NCI-H1417 treated with DMSO at 0.1 percent for 48 hours (cell line): Measurements from ENCODE around the gene CCDC137.

Experiments used
- DNase-seq: peaks from one replicate; lab custom pipeline; 2025; lab: John Stamatoyannopoulos, UW

Gene CCDC137

DNA sequence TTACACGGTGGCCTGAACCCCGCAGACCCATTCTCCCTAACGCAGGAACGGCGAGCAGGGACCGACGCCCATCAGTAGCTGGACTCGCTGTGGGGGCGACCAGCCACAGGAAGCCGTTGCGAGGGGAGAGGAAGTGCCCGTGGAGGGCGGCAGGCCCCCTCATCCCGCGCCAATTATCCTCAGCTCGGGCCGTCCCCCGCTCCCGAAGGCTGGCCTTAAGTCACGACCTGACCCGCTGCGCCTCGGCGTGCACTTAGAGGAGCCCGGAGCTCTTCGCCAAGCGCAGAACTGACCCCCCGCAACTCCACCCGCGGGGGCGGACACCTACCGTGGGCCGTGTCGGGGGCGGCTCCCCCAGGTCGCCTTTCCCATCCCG lies 16.7 kb downstream of the CCDC137 start:
- no peak for DNase-seq

DNA sequence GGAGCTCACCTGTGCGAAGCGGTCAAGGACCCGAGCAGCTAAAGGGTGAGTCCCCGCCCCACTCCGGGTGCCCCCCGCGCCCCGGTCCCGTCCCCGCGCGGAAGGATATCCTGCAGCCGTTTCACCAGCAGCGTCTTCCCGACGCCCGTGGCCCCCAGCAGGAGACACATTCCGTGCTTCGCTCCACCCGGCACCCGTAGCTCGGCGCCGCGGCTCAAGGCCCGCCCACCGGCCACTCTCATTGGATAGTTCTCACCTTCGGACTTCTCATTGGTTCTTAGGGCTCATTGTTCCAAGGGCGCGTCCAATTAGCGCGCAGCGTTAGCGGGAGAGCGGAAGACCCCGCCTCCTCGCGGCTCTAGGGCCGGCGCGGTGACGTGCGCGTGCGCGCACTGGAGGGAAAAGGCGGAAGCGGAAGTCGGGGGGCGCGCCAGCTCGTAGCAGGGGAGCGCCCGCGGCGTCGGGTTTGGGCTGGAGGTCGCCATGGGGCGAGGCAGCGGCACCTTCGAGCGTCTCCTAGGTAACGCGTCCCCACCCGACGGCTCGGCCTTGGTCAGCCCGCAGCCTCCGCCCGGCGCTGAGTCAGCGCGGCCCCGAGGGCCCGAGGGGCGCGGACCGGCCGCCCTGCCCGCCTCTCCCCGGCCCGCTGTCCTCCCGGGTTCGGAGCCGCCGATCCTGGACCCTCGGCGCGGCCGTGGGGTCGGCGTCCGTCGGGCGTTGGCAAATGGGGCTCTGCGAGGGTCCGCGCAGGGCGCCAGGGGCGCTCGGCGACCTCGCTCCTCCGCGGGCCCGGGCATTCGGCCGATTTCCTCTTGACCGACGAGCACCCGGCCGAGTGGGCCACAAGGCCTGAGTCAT lies 17.3 kb downstream of the CCDC137 start, which contains the start of the genes ARL16 and HGS:
ARL16 (minus strand) TSS at position 214 of the 858 bp plus-strand sequence; CDS start at position 170, 44 bp downstream.
HGS (plus strand) TSS at position 428 of the 858 bp plus-strand sequence; CDS start at position 484, 56 bp downstream.
- peak; percentile 96 for DNase-seq

DNA sequence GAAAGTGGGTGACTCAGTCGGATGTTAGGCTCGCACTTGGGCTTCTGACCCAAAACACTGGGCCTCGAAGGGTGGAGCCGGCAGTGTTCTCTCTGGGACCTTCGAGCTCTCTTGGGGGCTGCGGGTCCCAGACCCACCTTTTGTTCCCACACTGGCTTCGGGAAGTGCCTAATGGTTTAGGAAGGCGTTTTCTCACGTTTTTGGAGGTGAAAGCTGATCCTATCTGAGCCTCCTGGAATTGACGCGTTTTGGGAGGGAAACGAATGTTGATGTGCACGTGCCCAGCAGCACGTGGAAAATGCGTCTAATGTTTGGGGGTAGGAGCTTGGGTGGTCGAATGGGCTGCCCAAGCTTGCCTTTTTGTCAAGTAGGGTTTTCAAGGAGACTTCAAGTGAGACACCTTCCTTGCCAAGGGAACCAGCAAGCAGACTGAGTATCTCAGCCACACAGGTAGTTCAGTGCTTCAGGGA lies 17.9 kb downstream of the CCDC137 start:
- no peak for DNase-seq

DNA sequence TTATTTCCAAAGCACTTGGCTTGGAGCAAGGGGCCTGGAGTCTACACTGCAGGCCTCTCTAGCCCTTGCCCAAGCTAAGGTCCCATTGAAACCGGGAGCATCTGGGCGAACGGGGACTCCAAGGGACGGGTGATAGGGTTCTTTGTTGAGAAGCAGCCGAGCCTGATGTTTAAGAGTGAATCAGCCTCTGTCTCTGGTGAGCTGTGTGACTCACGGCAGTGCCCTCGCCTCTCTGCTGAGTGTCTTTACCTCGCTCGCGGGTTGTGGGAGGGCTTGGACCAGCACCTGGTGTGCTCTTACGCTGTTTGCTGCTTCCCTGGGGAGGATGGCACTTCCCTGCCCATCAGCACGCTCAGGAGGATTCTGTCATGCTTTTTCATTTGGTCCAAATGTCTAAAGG lies 18.6 kb downstream of the CCDC137 start:
- no peak for DNase-seq

DNA sequence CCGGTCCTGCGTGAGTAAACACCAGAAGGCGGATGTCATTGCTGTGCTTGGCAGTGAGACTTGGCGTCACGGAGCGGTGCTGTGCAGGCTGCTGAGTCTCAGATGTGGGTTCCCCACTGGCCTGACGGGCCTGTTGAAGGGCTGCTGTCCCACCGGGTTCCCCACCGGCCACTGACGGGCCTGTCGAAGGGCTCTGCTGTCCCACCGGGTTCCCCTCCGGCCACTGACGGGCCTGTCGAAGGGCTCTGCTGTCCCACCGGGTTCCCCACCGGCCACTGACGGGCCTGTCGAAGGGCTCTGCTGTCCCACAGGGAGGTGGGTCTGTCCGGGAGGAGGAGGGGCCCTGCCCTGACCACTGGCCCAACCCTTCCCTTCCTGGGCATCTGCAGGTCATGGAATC lies 20.1 kb downstream of the CCDC137 start:
- DNase-seq = no peak

DNA sequence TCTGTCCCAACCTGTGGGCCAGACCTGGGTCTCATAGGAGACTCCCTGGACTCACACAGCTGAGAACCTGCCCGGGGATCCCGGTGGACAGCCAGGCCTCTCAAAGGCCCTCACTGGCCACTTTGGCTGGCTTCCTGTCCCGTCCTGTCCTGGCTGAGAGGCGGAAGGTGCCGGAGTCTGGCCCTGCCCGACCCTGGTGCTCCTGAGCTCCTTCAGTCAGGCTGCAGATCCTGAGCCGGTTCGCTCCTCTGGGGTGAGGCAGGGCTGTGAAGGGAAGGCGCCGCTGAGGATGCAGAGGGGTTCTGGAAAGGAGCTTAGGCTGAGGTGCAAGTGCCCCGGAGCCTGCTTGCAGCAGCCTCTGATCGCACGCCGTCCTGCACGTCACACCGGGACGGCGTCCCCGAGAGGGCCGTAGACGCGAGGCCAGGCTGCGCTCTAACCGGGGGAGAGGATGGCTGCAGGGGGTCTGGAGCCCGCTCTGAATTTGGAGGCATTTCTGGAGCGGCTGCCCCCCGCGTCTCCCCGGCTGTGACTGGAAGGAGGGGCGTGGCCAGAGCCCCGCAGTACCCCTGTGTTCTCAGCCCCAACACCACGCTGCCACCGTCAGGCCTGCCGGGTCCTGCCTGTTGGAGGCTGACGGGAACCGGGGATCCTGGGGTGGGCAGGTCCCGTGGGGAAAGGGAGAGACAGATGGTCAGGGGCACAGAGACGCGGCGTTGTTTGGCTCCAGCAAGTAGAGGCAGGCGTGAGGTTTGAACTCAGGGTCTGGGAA lies 21.4 kb downstream of the CCDC137 start:
- DNase-seq = no peak

DNA sequence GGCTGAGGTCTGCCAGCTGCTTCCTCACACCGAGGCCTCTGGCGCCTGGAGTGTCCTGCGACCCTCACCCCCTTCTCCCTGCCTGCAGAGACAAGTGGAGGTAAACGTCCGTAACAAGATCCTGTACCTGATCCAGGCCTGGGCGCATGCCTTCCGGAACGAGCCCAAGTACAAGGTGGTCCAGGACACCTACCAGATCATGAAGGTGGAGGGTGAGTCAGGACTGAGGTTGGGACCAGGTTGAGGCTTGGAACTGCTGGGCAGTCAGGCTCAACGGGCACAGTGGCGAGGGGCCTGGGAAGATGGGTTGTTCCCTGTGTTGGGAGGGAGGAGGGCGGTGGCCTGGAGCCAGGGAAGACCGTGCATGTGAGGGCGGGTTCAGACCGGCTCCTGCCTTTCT lies 22.1 kb downstream of the CCDC137 start:
- DNase-seq = no peak

DNA sequence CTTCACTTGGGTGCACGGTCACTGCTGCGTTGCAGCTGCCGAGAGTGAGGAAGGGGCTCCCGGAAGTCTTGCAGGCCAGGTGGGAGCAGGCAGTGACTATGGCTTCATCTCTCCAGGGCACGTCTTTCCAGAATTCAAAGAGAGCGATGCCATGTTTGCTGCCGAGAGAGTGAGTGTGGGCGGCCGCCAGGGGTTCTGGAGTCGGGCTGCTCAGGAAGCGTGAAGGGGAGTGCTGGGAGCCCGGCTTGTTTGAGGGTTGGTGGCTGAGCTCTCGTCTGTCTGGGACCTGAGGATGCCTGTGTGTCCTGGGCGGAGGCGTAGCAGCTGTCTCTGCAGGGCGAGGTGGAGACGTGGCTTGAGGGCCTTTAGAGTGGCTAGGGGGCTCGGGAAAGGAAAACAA lies 23.5 kb downstream of the CCDC137 start:
- no peak for DNase-seq

DNA sequence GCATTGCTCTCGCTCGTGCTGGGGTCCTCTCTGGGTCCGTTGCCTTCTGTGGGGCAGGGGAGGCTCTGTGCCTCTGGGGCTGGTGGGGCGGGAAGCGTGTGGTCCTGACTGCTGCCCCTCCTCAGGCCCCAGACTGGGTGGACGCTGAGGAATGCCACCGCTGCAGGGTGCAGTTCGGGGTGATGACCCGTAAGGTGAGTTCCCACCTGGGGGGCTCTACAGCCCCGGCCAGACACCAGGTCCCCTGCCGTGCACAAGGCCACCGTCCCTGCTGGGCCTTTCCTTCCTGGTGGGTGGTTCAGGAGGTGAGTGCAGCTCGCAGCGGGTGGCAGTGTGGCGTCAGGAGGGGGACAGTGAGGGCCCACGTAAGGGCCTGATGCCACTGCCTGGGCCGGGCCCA lies 24.0 kb downstream of the CCDC137 start:
- DNase-seq = no peak

DNA sequence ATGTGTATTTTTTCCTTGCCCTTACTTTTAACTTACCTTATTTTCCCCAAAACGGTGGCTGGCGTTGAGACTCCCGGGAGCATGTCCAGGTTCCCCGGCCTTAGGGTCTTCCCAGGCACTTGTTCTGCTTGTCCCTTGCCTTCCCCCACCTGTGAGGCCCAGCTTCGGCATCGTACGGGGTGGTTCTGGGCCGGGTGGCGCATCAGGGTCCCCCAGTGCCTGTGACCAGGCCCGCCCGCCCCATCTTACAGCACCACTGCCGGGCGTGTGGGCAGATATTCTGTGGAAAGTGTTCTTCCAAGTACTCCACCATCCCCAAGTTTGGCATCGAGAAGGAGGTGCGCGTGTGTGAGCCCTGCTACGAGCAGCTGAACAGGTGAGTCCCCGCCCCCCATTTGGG lies 24.7 kb downstream of the CCDC137 start:
- DNase-seq = no peak

DNA sequence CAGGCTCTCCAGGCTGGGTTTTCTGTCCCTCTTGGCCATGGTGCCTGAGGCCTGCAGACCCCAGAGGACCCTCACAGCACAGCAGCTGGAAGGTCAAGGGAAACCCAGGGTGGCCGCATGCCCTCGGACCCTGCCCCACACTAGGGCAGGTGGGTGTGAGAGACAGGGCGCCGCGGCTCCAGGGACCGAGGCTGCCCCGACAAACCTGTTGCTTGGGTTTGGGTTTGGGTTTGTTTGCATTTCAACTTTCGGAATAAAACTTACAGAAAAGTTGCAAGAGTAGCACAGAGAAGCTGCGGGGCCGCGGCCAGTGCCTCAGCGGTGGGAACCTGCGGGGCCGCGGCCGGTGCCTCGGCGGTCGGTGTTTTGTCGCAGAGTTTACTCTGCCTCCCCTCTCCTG lies 25.1 kb downstream of the CCDC137 start:
- no peak for DNase-seq

DNA sequence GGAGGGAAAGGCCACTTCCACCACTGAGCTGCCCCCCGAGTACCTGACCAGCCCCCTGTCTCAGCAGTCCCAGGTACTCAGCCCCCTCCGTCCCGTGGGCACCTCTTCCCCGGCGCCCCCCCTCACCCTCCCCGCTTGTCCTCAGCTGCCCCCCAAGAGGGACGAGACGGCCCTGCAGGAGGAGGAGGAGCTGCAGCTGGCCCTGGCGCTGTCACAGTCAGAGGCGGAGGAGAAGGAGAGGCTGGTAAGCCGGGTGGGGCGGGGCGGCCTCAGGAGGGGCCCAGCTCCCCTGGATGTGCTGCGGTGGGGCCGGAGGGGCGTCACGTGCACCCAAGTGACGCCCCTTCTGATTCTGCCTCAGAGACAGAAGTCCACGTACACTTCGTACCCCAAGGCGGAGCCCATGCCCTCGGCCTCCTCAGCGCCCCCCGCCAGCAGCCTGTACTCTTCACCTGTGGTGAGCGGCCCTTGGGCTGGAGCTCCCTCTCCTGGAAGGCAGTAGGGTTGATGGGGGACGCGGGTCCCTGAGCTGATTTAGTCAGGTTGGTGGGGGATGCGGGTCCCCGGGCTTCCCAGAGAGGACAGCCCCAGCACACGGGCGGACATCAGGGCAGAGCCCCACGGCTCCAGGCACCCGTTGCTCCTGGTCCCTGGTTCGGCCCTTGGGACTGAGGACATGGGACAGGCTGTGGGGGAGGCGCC lies 27.1 kb downstream of the CCDC137 start:
- no peak for DNase-seq

DNA sequence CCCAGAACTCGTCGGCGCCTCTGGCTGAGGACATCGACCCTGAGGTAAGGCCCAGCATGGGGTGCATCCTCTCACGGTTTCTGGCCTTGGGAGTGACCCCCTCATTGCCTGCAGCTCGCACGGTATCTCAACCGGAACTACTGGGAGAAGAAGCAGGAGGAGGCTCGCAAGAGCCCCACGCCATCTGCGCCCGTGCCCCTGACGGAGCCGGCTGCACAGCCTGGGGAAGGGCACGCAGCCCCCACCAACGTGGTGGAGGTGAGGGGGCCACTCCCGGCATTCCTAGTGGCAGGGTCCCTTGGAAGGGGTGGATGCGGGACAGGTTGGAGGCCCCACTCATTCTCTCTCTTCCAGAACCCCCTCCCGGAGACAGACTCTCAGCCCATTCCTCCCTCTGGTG lies 28.3 kb downstream of the CCDC137 start:
- DNase-seq = no peak

DNA sequence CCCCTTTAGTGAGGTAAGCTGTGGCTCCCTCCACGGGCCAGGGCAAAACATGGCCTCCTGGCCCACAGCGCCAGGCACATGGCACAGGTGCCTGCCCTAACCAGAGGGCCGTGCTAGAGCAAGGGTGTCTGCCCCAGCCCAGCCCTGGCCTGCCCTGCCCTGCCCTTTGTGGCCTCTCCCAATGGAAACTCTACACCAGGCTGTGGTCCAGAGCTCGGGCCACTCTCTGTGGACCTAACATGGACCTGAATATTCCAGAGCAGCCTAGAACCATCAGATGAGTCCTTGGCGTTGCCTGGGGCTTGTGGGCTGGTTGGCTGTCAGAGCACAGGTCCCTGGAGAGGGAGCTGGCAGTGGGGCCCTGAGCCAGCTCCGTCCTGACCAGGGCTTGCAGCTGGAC lies 28.7 kb downstream of the CCDC137 start:
- DNase-seq = no peak

DNA sequence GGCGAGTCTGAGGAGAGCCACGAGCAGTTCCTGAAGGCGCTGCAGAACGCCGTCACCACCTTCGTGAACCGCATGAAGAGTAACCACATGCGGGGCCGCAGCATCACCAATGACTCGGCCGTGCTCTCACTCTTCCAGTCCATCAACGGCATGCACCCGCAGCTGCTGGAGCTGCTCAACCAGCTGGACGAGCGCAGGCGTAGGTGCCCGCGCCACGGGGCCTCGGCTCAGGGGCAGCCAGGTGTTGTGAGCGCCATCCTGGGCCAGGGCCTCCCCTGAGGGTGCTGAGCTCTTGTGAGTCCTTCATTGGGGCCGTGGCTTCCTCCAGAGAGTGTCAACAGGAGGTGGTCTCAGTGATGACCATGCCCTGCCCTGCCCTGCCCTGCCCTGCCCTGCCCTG lies 29.3 kb downstream of the CCDC137 start:
- no peak for DNase-seq

DNA sequence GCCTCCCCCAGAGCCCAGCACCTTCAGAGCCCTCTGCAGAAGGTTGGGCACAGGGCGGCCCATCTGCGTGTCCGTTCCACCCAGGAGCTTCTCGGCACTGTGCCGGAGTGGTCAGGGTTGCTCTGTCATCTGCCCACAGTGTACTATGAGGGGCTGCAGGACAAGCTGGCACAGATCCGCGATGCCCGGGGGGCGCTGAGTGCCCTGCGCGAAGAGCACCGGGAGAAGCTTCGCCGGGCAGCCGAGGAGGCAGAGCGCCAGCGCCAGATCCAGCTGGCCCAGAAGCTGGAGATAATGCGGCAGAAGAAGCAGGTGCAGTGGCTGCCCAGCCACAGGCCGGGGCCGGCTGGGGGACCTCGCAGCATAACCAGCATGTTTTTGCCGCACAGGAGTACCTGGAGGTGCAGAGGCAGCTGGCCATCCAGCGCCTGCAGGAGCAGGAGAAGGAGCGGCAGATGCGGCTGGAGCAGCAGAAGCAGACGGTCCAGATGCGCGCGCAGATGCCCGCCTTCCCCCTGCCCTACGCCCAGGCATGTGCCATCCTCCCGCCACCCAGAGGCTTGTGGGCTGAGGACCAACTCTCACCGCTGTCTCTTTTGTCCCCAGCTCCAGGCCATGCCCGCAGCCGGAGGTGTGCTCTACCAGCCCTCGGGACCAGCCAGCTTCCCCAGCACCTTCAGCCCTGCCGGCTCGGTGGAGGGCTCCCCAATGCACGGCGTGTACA lies 29.8 kb downstream of the CCDC137 start:
- no peak for DNase-seq

DNA sequence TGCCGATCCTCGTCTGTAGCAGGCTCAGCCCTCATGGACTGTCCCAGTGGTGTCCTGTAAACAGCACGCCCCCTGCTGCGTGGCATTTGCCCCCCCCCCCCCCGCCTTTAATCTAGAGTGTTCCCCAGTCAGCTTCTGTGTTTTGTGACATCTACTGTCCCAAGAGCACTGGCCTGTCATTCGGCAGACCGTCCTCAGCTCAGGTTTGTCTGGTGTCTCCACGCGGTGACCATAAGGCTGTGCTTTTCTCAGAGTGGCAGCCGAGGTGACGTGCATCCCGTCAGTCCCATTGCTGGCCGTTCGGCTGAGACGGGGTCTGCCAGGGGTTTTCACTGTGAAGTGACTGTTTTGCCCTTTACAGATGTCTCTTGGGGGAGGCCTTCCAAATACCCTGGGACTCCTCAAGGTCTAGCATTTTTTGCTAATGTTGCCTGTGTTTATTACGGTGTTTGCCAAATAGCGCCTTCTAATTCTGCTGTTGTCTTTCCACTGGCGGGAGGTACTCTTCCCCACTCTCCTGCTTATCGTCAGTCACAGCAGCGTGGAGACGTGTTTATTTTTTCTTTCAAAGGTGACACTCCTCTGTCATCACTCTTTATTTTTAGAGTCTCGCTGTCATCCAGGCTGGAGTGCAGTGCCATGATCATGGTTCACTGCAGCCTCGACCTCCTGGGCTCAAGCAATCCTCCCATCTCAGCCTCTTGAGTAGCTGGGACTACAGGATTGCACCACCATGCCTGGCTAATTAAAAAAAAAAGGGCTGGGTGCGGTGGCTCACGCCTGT lies 30.9 kb downstream of the CCDC137 start:
- DNase-seq = no peak

DNA sequence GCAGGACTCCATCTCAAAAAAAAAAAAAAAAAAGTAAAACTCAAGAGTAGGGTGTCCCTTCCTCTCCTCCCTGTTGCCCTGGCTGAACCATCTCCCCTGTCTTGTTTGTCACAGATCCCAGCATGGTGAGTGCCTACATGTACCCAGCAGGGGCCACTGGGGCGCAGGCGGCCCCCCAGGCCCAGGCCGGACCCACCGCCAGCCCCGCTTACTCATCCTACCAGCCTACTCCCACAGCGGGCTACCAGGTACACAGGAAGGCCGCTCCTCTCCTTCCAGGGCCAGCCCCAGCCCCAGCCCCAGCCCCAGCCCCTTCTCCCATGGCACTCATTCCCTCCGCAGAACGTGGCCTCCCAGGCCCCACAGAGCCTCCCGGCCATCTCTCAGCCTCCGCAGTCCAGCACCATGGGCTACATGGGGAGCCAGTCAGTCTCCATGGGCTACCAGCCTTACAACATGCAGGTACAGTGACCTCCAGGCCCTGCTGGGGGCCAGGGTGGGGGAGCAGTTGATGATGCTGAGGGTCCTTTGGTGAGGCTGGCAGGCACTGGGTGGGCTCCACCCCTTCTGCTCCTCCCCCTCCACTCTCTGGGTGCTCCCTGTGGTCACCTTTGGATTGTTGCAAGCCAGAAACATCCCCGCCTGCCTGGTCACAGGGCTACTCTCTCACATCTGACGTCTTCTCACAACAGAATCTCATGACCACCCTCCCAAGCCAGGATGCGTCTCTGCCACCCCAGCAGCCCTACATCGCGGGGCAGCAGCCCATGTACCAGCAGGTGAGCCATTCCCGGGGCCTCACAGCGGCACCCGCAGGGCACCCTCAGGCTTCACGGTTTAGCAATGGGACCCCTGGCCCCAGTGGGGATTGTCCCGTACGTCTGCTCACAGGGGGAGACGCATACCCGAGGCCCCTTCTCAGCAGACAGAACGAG lies 34.1 kb downstream of the CCDC137 start:
- DNase-seq = no peak

DNA sequence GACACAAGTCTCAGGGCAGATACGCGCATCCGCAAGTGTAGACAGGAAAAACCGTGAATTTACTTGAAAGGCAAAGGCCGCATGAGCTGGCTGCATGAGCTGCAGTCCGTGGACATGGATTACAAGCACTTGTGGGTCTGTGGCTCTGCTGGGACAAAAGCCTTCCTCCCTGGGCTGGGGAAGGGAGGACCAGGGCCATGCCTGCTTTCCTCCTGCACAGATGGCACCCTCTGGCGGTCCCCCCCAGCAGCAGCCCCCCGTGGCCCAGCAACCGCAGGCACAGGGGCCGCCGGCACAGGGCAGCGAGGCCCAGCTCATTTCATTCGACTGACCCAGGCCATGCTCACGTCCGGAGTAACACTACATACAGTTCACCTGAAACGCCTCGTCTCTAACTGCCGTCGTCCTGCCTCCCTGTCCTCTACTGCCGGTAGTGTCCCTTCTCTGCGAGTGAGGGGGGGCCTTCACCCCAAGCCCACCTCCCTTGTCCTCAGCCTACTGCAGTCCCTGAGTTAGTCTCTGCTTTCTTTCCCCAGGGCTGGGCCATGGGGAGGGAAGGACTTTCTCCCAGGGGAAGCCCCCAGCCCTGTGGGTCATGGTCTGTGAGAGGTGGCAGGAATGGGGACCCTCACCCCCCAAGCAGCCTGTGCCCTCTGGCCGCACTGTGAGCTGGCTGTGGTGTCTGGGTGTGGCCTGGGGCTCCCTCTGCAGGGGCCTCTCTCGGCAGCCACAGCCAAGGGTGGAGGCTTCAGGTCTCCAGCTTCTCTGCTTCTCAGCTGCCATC lies 34.9 kb downstream of the CCDC137 start:
- no peak for DNase-seq
